Ovary (tissue), 3 donors: ENCODE data around the gene CDC42EP4.

ENCODE experiments used
- EP300 ChIP-seq: sonication (generic); formaldehyde crosslinking; IDR thresholded peaks from one replicate; pipeline ENCODE4 v1.6.1; 2017; ENCODE audit warnings: antibody characterized with exemption
- TF ChIP-seq, protein P1 (sequence below), 3 donors: fragments of 450-650 bp in 2 of 3; fragments of 200-600 bp in 1 of 3; IDR thresholded peaks; one replicate each; pipeline versions ENCODE4 v1.5.1 to v1.8.0; 2016 to 2022; ENCODE audit warnings: antibody characterized with exemption in 3 of 3, mild to moderate bottlenecking in 1 of 3
- donor health status: DM: no; HTN: no; CAD: no.

DNA sequence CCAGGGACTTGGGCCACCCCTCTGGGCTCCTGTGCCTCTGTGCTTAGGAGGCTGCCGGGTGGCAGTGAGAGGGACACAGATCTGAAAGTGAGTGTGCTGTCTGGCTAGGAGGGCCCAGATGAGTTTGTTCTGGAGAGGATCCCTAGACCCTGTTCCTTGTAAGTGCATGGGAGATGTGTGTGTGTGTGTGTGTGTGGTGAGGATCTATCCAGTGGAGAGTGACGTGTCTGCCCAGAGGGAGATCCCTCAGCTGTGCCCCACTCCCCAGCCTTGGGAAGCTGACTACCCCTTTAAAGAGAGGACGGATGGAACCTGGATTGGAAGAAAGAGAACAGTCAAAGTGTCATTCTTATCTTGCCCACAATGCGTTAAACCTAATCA lies 25.5 kb upstream of the CDC42EP4 start:
- TF ChIP-seq, protein P1, sequence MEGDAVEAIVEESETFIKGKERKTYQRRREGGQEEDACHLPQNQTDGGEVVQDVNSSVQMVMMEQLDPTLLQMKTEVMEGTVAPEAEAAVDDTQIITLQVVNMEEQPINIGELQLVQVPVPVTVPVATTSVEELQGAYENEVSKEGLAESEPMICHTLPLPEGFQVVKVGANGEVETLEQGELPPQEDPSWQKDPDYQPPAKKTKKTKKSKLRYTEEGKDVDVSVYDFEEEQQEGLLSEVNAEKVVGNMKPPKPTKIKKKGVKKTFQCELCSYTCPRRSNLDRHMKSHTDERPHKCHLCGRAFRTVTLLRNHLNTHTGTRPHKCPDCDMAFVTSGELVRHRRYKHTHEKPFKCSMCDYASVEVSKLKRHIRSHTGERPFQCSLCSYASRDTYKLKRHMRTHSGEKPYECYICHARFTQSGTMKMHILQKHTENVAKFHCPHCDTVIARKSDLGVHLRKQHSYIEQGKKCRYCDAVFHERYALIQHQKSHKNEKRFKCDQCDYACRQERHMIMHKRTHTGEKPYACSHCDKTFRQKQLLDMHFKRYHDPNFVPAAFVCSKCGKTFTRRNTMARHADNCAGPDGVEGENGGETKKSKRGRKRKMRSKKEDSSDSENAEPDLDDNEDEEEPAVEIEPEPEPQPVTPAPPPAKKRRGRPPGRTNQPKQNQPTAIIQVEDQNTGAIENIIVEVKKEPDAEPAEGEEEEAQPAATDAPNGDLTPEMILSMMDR (IDR thresholded peaks at IDR 0.05) = no peak
- no peak for TF ChIP-seq EP300
